ENCODE measurements around the gene MBOAT2.
"Not testable (repeated sequence)": the region's sequence is repeated elsewhere in the genome, so short reads cannot be mapped to it uniquely, and the experiment has no call there.

The MBOAT2 gene

DNA sequence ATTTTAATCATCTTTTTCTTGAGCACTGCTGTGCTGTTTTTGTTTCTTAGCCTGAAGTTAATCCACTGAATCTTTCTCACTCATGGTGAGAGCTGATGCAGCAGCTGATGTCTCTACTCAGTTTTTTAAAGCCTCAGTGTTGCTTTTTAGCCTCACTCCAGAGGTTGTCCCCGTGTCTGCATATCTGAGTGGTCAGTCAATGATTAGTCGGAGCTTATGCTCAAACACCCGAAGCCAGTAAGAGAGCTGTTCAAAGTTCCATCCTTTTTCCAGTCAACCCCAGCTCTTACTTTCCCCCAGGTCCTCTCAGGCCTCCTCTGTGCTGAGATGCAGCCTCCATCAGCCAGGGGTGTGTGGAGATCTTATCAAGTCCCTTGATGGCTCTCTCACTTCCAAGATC is 81.1 kb downstream of the MBOAT2 start:
- no CpG with 5 or more reads among the region's 3 CpGs for WGBS (ENCODE audit: extremely low coverage, insufficient coverage, insufficient read length)
- H2AFZ ChIP-seq (ENCODE audit: insufficient read depth, low read length, poor library complexity) = no peak overlapping the region
- DNase-seq = no peak

DNA sequence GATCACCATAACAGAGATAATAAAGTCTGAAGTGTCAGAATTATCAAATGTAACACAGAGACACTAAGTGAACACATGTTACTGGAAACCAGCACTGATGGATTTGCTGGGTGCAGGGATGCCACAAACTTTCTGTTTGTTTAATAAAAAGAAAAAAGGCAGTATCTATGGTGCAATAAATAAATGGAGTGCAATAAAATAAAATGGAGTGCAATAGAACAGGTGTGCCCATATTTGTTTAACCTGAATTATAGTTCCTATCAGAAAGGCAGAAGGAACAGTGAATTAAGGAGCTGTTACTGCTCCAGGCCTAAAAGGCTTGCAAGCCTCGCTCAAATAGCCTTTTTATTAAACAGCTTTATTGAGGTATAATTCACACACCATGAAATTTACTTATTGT is 85.1 kb downstream of the MBOAT2 start:
- Histone ChIP-seq H3K4ac (ENCODE audit: low read depth, low read length) (no peak overlapping the region), H3K4me2 (ENCODE audit: low read length) (no peak overlapping the region), H3K9me3 (ENCODE audit: insufficient read depth, low read depth, low read length) (no peaks in the 10 kb centered on the region), H2BK5ac (ENCODE audit: low read depth, low read length, poor library complexity) (no peak overlapping the region), H3K14ac (ENCODE audit: low read length) (no peak overlapping the region), H3K79me1 (ENCODE audit: low read length) (no peaks in the 10 kb centered on the region), H3K36me3 (ENCODE audit: control insufficient read depth in 1 of 2, insufficient read depth in 2 of 2, low read length in 2 of 2) (no peaks in the 10 kb centered on the region), H2BK120ac (ENCODE audit: insufficient read depth, low read length, poor library complexity) (no peak overlapping the region), H3K79me2 (ENCODE audit: control insufficient read depth, insufficient read depth, low read length, poor library complexity) (no peaks in the 10 kb centered on the region), H3K23ac (ENCODE audit: low read length) (no peak overlapping the region), H2AK5ac (ENCODE audit: low read length) (no peak overlapping the region), H3K4me3 (ENCODE audit: low read depth, low read length) (no peak overlapping the region), H3K27me3 (ENCODE audit: insufficient read depth, low read length) (no peaks in the 10 kb centered on the region), H2AFZ (ENCODE audit: insufficient read depth, low read length, poor library complexity) (no peak overlapping the region), H4K91ac (ENCODE audit: low read depth, low read length) (no peak overlapping the region), H3K18ac (ENCODE audit: low read length) (no peak overlapping the region), H3K27ac (ENCODE audit: low read depth, low read length) (no peak overlapping the region), H3K4me1 (ENCODE audit: control insufficient read depth in 1 of 2, insufficient read depth in 2 of 2, low read length in 2 of 2) (no peaks in the 10 kb centered on the region), H3K9ac (ENCODE audit: low read length) (no peak overlapping the region), H4K12ac (ENCODE audit: low read depth, low read length) (no peak overlapping the region), H4K8ac (ENCODE audit: low read depth, low read length) (no peak overlapping the region), H2BK12ac (ENCODE audit: low read length) (no peak overlapping the region)
- no CpG with 5 or more reads among the region's 1 CpG for WGBS (ENCODE audit: extremely low coverage, insufficient coverage, insufficient read length)
- no peak for DNase-seq

More for the DNA sequence above, 81.1 kb downstream of the MBOAT2 start:
- Histone ChIP-seq H3K79me2 (ENCODE audit: control insufficient read depth, insufficient read depth, low read length, poor library complexity) (no peaks in the 10 kb centered on the region), H4K8ac (ENCODE audit: low read depth, low read length) (no peak overlapping the region), H3K27me3 (ENCODE audit: insufficient read depth, low read length) (no peaks in the 10 kb centered on the region), H3K4me3 (ENCODE audit: low read depth, low read length) (no peak overlapping the region), H3K9me3 (ENCODE audit: insufficient read depth, low read depth, low read length) (no peaks in the 10 kb centered on the region), H3K79me1 (ENCODE audit: low read length) (no peaks in the 10 kb centered on the region), H3K27ac (ENCODE audit: low read depth, low read length) (no peak overlapping the region), H3K14ac (ENCODE audit: low read length) (no peak overlapping the region), H3K4me2 (ENCODE audit: low read length) (no peak overlapping the region), H2AK5ac (ENCODE audit: low read length) (no peak overlapping the region), H3K36me3 (ENCODE audit: control insufficient read depth in 1 of 2, insufficient read depth in 2 of 2, low read length in 2 of 2) (no peaks in the 10 kb centered on the region), H2BK5ac (ENCODE audit: low read depth, low read length, poor library complexity) (no peak overlapping the region), H4K91ac (ENCODE audit: low read depth, low read length) (no peak overlapping the region), H2BK120ac (ENCODE audit: insufficient read depth, low read length, poor library complexity) (no peak overlapping the region), H3K23ac (ENCODE audit: low read length) (no peak overlapping the region), H3K4me1 (ENCODE audit: control insufficient read depth in 1 of 2, insufficient read depth in 2 of 2, low read length in 2 of 2) (no peaks in the 10 kb centered on the region), H2BK12ac (ENCODE audit: low read length) (no peak overlapping the region), H3K9ac (ENCODE audit: low read length) (no peak overlapping the region), H3K18ac (ENCODE audit: low read length) (no peak overlapping the region), H3K4ac (ENCODE audit: low read depth, low read length) (no peak overlapping the region), H4K12ac (ENCODE audit: low read depth, low read length) (no peak overlapping the region)

DNA sequence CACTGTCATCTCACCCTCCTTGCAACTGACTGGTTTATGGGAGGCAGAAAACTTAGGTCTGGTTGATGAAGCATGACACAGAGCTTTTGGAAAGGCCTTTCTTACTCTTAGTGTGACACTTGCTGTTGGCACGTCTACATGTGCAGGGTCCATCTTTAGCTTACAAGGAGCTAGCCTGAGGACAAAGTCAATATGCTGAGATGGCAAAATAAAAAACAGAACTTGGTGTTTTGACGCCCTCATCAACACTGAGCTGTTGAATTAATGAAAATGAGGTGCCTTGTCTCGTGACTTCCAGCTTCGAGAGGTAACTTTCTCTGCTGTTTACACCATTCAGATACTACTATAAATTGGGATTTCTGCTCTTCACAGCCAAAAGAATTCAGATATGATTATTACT is 87.5 kb downstream of the MBOAT2 start:
- Histone ChIP-seq H3K27ac (ENCODE audit: low read depth, low read length) (no peak overlapping the region), H3K36me3 (ENCODE audit: control insufficient read depth in 1 of 2, insufficient read depth in 2 of 2, low read length in 2 of 2) (no peaks in the 10 kb centered on the region), H3K27me3 (ENCODE audit: insufficient read depth, low read length) (no peaks in the 10 kb centered on the region), H2BK12ac (ENCODE audit: low read length) (no peak overlapping the region), H4K91ac (ENCODE audit: low read depth, low read length) (no peak overlapping the region), H3K9ac (ENCODE audit: low read length) (no peak overlapping the region), H2BK5ac (ENCODE audit: low read depth, low read length, poor library complexity) (no peak overlapping the region), H3K14ac (ENCODE audit: low read length) (no peak overlapping the region), H3K18ac (ENCODE audit: low read length) (no peak overlapping the region), H2BK120ac (ENCODE audit: insufficient read depth, low read length, poor library complexity) (no peak overlapping the region), H2AK5ac (ENCODE audit: low read length) (no peak overlapping the region), H3K4me1 (ENCODE audit: control insufficient read depth in 1 of 2, insufficient read depth in 2 of 2, low read length in 2 of 2) (no peaks in the 10 kb centered on the region), H4K12ac (ENCODE audit: low read depth, low read length) (no peak overlapping the region), H3K4me3 (ENCODE audit: low read depth, low read length) (no peak overlapping the region), H2AFZ (ENCODE audit: insufficient read depth, low read length, poor library complexity) (no peak overlapping the region), H3K4me2 (ENCODE audit: low read length) (no peak overlapping the region), H3K9me3 (ENCODE audit: insufficient read depth, low read depth, low read length) (no peaks in the 10 kb centered on the region), H4K8ac (ENCODE audit: low read depth, low read length) (no peak overlapping the region), H3K79me2 (ENCODE audit: control insufficient read depth, insufficient read depth, low read length, poor library complexity) (no peaks in the 10 kb centered on the region), H3K23ac (ENCODE audit: low read length) (no peak overlapping the region), H3K79me1 (ENCODE audit: low read length) (no peaks in the 10 kb centered on the region), H3K4ac (ENCODE audit: low read depth, low read length) (no peak overlapping the region)
- DNase-seq = no peak
- no CpG with 5 or more reads among the region's 4 CpGs for WGBS (ENCODE audit: extremely low coverage, insufficient coverage, insufficient read length)

DNA sequence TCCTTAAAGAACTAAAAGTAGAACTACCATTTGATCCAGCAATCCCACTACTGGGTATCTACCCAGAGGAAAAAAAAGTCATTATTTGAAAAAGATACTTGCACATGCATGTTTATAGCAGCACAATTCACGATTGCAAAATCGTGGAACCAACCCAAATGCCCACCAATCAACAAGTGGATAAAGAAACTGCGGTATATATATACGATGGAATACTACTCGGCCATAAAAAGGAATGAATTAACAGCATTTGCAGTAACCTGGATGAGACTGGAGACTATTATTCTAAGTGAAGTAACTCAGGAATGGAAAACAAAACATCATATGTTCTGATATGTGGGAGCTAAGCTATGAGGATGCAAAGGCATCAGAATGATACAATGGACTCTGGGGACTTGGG is 89.7 kb downstream of the MBOAT2 start:
- not testable (repeated sequence) for H3K14ac ChIP-seq (ENCODE audit: low read length); H4K91ac ChIP-seq (ENCODE audit: low read depth, low read length); H2AK5ac ChIP-seq (ENCODE audit: low read length); H3K23ac ChIP-seq (ENCODE audit: low read length); H3K4me3 ChIP-seq (ENCODE audit: low read depth, low read length); H3K4me1 ChIP-seq (ENCODE audit: control insufficient read depth in 1 of 2, insufficient read depth in 2 of 2, low read length in 2 of 2); H2BK5ac ChIP-seq (ENCODE audit: low read depth, low read length, poor library complexity); H3K9me3 ChIP-seq (ENCODE audit: insufficient read depth, low read depth, low read length); H4K8ac ChIP-seq (ENCODE audit: low read depth, low read length); H2BK120ac ChIP-seq (ENCODE audit: insufficient read depth, low read length, poor library complexity); H3K79me2 ChIP-seq (ENCODE audit: control insufficient read depth, insufficient read depth, low read length, poor library complexity); H3K18ac ChIP-seq (ENCODE audit: low read length); H3K4me2 ChIP-seq (ENCODE audit: low read length); H3K79me1 ChIP-seq (ENCODE audit: low read length); H3K27ac ChIP-seq (ENCODE audit: low read depth, low read length); H3K4ac ChIP-seq (ENCODE audit: low read depth, low read length); H3K36me3 ChIP-seq (ENCODE audit: control insufficient read depth in 1 of 2, insufficient read depth in 2 of 2, low read length in 2 of 2); H2AFZ ChIP-seq (ENCODE audit: insufficient read depth, low read length, poor library complexity); H4K12ac ChIP-seq (ENCODE audit: low read depth, low read length); H3K27me3 ChIP-seq (ENCODE audit: insufficient read depth, low read length); H2BK12ac ChIP-seq (ENCODE audit: low read length); DNase-seq; H3K9ac ChIP-seq (ENCODE audit: low read length)
- WGBS (ENCODE audit: extremely low coverage, insufficient coverage, insufficient read length) = no CpG with 5 or more reads among the region's 5 CpGs
